ENCODE results near the gene MED8.
A peak's percentile ranks its signal among the peaks of the same experiment; 100 is the strongest.
"Not testable (repeated sequence)": the region's sequence is repeated elsewhere in the genome, so short reads cannot be mapped to it uniquely, and the experiment has no call there.

Gene MED8

GRCh38 chr1:43400441-43400840 is 10.8 kb upstream of the MED8 start:
- peaks cover 22 to 30% of the 10 kb centered on the region in 2 donors for H3K36me3 ChIP-seq (ENCODE audit: control insufficient read depth in 1 of 2, insufficient read depth in 2 of 2, low read length in 2 of 2)
- H3K27ac ChIP-seq (ENCODE audit: low read length); H3K9me3 ChIP-seq (ENCODE audit: control insufficient read depth in 1 of 2, low read length in 2 of 2); H3K4me1 ChIP-seq (ENCODE audit: control insufficient read depth in 1 of 2, insufficient read depth in 2 of 2, low read length in 2 of 2); H3K4me3 ChIP-seq (ENCODE audit: low read depth in 1 of 2, low read length in 2 of 2); H3K27me3 ChIP-seq (ENCODE audit: low read depth, low read length): not testable (repeated sequence)

DNA sequence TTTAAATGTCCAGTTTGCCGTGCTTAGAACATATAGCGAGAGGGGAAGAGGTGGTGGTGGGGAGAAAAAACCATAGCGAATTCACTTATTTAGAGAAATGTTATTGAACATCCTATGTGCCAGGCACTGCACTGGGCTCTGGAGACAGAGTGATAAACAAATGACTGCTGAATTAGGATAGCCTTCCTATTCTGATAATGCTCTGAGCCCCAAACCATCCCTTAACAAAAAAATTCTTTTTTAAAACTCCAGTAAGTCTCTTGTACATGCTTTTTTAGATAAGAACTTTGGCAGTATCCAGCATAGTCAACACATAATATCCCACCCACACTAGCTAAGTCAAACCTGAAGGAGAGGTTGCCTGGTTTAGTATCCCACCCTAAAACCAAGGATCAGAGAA is 8.6 kb upstream of the MED8 start:
- Histone ChIP-seq H3K36me3 (ENCODE audit: control insufficient read depth in 1 of 2, insufficient read depth in 2 of 2, low read length in 2 of 2) (peaks cover 4 to 8% of the 10 kb centered on the region in 2 donors), H3K9me3 (ENCODE audit: control insufficient read depth in 1 of 2, low read length in 2 of 2) (no peaks in the 10 kb centered on the region), H3K27me3 (ENCODE audit: low read depth, low read length) (no peaks in the 10 kb centered on the region), H3K4me3 (ENCODE audit: low read depth in 1 of 2, low read length in 2 of 2) (no peak overlapping the region), H3K27ac (ENCODE audit: low read length) (no peak overlapping the region), H3K4me1 (ENCODE audit: control insufficient read depth in 1 of 2, insufficient read depth in 2 of 2, low read length in 2 of 2) (no peaks in the 10 kb centered on the region)

- H3K27ac ChIP-seq (ENCODE audit: low read length), result no peak overlapping the region
- peaks cover 0 to 4% of the 10 kb centered on the region in 2 donors for H3K4me1 ChIP-seq (ENCODE audit: control insufficient read depth in 1 of 2, insufficient read depth in 2 of 2, low read length in 2 of 2)
- no peak overlapping the region for H3K4me3 ChIP-seq (ENCODE audit: low read depth in 1 of 2, low read length in 2 of 2)
- no peaks in the 10 kb centered on the region for H3K9me3 ChIP-seq (ENCODE audit: control insufficient read depth in 1 of 2, low read length in 2 of 2)
- H3K36me3 ChIP-seq (ENCODE audit: control insufficient read depth in 1 of 2, insufficient read depth in 2 of 2, low read length in 2 of 2), result no peaks in the 10 kb centered on the region
- H3K27me3 ChIP-seq (ENCODE audit: low read depth, low read length), result no peaks in the 10 kb centered on the region
Observed at GRCh38 chr1:43396059-43396458, 6.5 kb upstream of the MED8 start.

GRCh38 chr1:43395523-43395922 is 5.9 kb upstream of the MED8 start:
- Histone ChIP-seq H3K4me3 (ENCODE audit: low read depth in 1 of 2, low read length in 2 of 2) (no peak overlapping the region), H3K9me3 (ENCODE audit: control insufficient read depth in 1 of 2, low read length in 2 of 2) (no peaks in the 10 kb centered on the region), H3K4me1 (ENCODE audit: control insufficient read depth in 1 of 2, insufficient read depth in 2 of 2, low read length in 2 of 2) (peaks cover 0 to 9% of the 10 kb centered on the region in 2 donors), H3K27me3 (ENCODE audit: low read depth, low read length) (no peaks in the 10 kb centered on the region), H3K27ac (ENCODE audit: low read length) (no peak overlapping the region), H3K36me3 (ENCODE audit: control insufficient read depth in 1 of 2, insufficient read depth in 2 of 2, low read length in 2 of 2) (no peaks in the 10 kb centered on the region)

DNA sequence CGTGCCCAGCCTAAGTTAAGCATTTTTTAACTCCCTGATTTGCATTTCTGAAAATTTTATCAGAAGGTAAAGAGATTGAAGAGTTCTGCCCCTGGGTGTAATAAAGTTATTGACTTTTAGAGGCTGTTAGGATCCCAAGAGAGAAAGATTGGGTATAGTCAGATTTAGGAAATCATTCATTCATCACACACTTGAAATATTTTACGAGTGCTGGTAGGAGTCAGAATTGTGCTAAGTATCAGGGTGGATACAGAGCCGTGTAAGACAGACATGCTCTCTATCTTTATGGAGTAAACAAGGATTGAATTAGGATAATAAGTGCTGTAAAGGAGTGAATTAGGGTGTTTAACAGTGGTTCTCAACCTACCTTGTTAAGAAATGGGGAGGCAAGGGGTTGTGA is 3.1 kb upstream of the MED8 start:
- H3K27me3 ChIP-seq (ENCODE audit: low read depth, low read length), result no peaks in the 10 kb centered on the region
- peaks cover 9 to 27% of the 10 kb centered on the region in 2 donors for H3K4me1 ChIP-seq (ENCODE audit: control insufficient read depth in 1 of 2, insufficient read depth in 2 of 2, low read length in 2 of 2)
- no peaks in the 10 kb centered on the region for H3K36me3 ChIP-seq (ENCODE audit: control insufficient read depth in 1 of 2, insufficient read depth in 2 of 2, low read length in 2 of 2)
- H3K9me3 ChIP-seq (ENCODE audit: control insufficient read depth in 1 of 2, low read length in 2 of 2), result no peaks in the 10 kb centered on the region
- no peak overlapping the region for H3K4me3 ChIP-seq (ENCODE audit: low read depth in 1 of 2, low read length in 2 of 2)
- no peak overlapping the region for H3K27ac ChIP-seq (ENCODE audit: low read length)

- Histone ChIP-seq H3K9me3 (ENCODE audit: control insufficient read depth in 1 of 2, low read length in 2 of 2) (no peaks in the 10 kb centered on the region), H3K4me3 (ENCODE audit: low read depth in 1 of 2, low read length in 2 of 2) (peak overlapping the region; percentile 92 to 98), H3K36me3 (ENCODE audit: control insufficient read depth in 1 of 2, insufficient read depth in 2 of 2, low read length in 2 of 2) (peaks cover 38 to 40% of the 10 kb centered on the region in 2 donors), H3K27ac (ENCODE audit: low read length) (peak overlapping the region; percentile 91), H3K4me1 (ENCODE audit: control insufficient read depth in 1 of 2, insufficient read depth in 2 of 2, low read length in 2 of 2) (peaks cover 9 to 29% of the 10 kb centered on the region in 2 donors), H3K27me3 (ENCODE audit: low read depth, low read length) (no peaks in the 10 kb centered on the region)
Observed at GRCh38 chr1:43388613-43389012, 987 bp downstream of the MED8 start.

DNA sequence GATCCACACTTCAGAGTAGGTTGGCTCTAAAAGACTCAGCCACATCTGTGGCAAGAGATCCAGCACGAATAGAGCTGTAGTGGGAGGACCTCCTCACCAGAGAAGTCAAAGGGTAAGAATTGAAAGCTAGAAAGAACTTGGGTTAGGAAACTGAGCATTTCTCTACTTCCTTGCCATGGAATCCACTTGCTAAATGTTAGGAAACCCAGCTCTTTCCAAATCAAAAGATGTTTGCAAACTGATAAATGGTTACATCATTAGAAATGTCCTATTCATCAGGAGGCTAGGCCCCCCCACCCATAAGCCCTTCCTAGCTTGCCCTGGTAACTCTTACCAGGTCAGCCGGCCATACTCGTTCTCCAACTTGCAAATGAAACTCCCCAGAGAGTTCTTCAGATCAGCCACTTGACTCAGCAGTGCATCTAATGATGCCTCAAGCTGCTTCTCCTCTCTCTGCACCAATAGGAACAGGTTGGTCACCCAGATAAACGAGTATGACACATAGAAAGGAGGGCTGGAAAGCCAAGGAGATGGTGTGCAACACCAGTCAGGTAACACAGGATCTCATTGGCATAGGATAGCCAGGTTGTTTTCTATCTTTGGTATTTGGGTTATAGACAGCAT is 1.5 kb downstream of the MED8 start:
- Histone ChIP-seq H3K27ac (ENCODE audit: low read length) (peak overlapping the region; percentile 91), H3K9me3 (ENCODE audit: control insufficient read depth in 1 of 2, low read length in 2 of 2) (no peaks in the 10 kb centered on the region), H3K4me1 (ENCODE audit: control insufficient read depth in 1 of 2, insufficient read depth in 2 of 2, low read length in 2 of 2) (peaks cover 9 to 29% of the 10 kb centered on the region in 2 donors), H3K4me3 (ENCODE audit: low read depth in 1 of 2, low read length in 2 of 2) (peak overlapping the region; percentile 92 to 98), H3K36me3 (ENCODE audit: control insufficient read depth in 1 of 2, insufficient read depth in 2 of 2, low read length in 2 of 2) (peaks cover 42 to 45% of the 10 kb centered on the region in 2 donors), H3K27me3 (ENCODE audit: low read depth, low read length) (no peaks in the 10 kb centered on the region)

- H3K9me3 ChIP-seq (ENCODE audit: control insufficient read depth in 1 of 2, low read length in 2 of 2), result no peaks in the 10 kb centered on the region
- peaks cover 14 to 42% of the 10 kb centered on the region in 2 donors for H3K4me1 ChIP-seq (ENCODE audit: control insufficient read depth in 1 of 2, insufficient read depth in 2 of 2, low read length in 2 of 2)
- H3K27me3 ChIP-seq (ENCODE audit: low read depth, low read length), result no peaks in the 10 kb centered on the region
- no peak overlapping the region for H3K27ac ChIP-seq (ENCODE audit: low read length)
- H3K36me3 ChIP-seq (ENCODE audit: control insufficient read depth in 1 of 2, insufficient read depth in 2 of 2, low read length in 2 of 2), result peaks cover 52 to 54% of the 10 kb centered on the region in 2 donors
- H3K4me3 ChIP-seq (ENCODE audit: low read depth in 1 of 2, low read length in 2 of 2), result no peak overlapping the region
Observed at GRCh38 chr1:43386676-43387075, 2.9 kb downstream of the MED8 start.

DNA sequence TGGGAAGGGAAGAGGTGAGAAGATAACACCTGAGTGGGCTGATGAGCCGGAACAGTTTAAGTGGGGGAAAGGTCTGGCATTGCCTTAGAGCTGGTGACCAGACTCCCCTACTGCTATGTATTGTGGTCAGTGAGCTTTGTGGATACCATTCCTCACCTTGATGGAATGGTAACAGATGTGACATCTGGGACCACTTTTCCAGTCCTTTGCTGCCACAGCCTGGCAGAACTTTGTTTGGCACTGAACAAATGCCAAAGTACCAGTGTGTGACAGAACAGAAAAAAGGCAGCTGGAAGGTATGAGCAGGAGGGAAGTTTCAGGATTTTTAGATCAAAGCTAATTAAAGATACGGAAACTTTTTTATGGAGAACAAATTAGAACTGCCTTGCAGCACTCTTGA is 6.2 kb downstream of the MED8 start:
- H3K9me3 ChIP-seq (ENCODE audit: control insufficient read depth in 1 of 2, low read length in 2 of 2), result no peaks in the 10 kb centered on the region
- H3K27ac ChIP-seq (ENCODE audit: low read length), result no peak overlapping the region
- peaks cover 11 to 22% of the 10 kb centered on the region in 2 donors for H3K4me1 ChIP-seq (ENCODE audit: control insufficient read depth in 1 of 2, insufficient read depth in 2 of 2, low read length in 2 of 2)
- H3K4me3 ChIP-seq (ENCODE audit: low read depth in 1 of 2, low read length in 2 of 2), result no peak overlapping the region
- H3K27me3 ChIP-seq (ENCODE audit: low read depth, low read length), result no peaks in the 10 kb centered on the region
- H3K36me3 ChIP-seq (ENCODE audit: control insufficient read depth in 1 of 2, insufficient read depth in 2 of 2, low read length in 2 of 2), result peaks cover 52 to 56% of the 10 kb centered on the region in 2 donors

- peak overlapping the region; percentile 18 for H3K27ac ChIP-seq (ENCODE audit: low read length)
Observed at GRCh38 chr1:43382027-43382779, 7.4 kb downstream of the MED8 start.

DNA sequence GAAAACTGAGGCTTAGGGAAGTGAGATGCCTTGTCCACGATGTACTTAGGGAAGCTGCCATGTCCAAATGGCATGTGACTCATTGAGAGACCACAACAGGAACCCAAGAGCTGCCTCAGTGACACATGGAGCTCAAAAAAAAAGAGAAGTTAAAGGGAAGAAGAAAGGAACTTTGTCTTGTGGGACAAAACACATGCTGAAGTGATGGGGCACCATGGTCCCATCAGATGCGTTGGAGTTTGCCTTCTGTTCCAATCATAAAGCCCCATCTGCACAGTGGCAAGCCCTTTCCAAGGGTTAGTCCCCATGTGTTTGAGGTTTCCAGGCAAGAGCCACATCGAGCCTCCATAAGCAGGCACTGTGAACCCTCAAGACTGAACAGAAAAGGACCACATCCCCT is 8.0 kb downstream of the MED8 start:
- H3K27ac ChIP-seq (ENCODE audit: low read length), result no peak overlapping the region
- H3K9me3 ChIP-seq (ENCODE audit: control insufficient read depth in 1 of 2, low read length in 2 of 2), result no peaks in the 10 kb centered on the region
- H3K4me3 ChIP-seq (ENCODE audit: low read depth in 1 of 2, low read length in 2 of 2), result no peak overlapping the region
- no peaks in the 10 kb centered on the region for H3K27me3 ChIP-seq (ENCODE audit: low read depth, low read length)
- H3K36me3 ChIP-seq (ENCODE audit: control insufficient read depth in 1 of 2, insufficient read depth in 2 of 2, low read length in 2 of 2), result peaks cover 42 to 48% of the 10 kb centered on the region in 2 donors
- peaks cover 7 to 13% of the 10 kb centered on the region in 2 donors for H3K4me1 ChIP-seq (ENCODE audit: control insufficient read depth in 1 of 2, insufficient read depth in 2 of 2, low read length in 2 of 2)

More at GRCh38 chr1:43382027-43382779, 7.4 kb downstream of the MED8 start:
- Histone ChIP-seq H3K27me3 (ENCODE audit: low read depth, low read length) (no peaks in the 10 kb centered on the region), H3K9me3 (ENCODE audit: control insufficient read depth in 1 of 2, low read length in 2 of 2) (no peaks in the 10 kb centered on the region), H3K4me3 (ENCODE audit: low read depth in 1 of 2, low read length in 2 of 2) (no peak overlapping the region), H3K4me1 (ENCODE audit: control insufficient read depth in 1 of 2, insufficient read depth in 2 of 2, low read length in 2 of 2) (peaks cover 7 to 13% of the 10 kb centered on the region in 2 donors), H3K36me3 (ENCODE audit: control insufficient read depth in 1 of 2, insufficient read depth in 2 of 2, low read length in 2 of 2) (peaks cover 48 to 54% of the 10 kb centered on the region in 2 donors)
